GM21786 (cell line): Measurements from ENCODE around the gene CSPG5.
A peak's percentile ranks its signal among the peaks of the same experiment; 100 is the strongest.

Experiments
- ATAC-seq: cut with Tn5 transposase; IDR thresholded peaks from one replicate; pipeline ENCODE4 v1.9.1; 2021; ENCODE audit not compliant: unreplicated experiment

Gene CSPG5

DNA sequence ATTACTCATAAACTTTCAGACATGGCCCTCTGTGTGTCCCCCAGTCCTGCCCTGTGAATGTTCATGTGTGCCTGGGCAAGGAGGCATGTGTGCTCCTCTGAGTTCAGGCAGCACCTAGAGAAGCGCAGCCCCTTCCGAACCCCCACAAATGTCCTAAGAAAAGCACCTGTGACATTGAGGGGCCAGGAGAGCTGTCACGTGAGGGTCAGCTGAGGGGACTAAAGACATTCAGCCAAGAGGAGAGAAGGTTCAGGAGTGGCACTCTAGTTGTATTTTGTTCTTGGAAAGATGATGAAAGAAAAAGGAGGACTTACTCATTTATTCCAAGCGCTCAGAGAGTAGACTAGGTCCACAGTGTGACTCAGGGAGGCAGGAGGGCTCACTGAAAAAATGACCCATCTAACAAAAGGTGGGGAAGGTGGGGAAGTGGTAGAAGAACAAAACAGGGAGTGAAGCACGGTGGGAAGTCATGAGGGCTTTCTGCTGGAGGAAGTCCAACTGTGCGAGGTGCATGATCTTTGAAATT lies 37.0 kb downstream of the CSPG5 start:
- no peak for ATAC-seq

DNA sequence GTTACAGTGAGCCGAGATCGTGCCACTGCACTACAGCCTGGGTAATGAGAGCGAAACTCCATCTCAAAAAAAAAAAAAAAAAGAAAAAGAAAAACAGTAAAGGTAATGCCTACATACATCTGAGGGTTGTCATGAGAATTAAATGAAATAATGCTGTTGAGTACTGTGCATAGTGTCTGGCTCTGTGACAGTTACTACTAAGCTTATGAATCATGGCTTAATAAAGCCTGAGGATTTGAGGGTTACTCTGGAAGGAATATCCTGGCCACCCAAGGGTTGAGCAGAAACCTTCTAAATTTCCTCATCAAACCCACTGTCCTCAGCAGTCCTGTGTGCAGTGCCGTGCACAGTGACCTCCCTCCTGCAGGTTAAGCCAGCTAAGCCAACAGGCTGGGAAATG lies 38.4 kb downstream of the CSPG5 start:
- ATAC-seq: no peak

GRCh38 chr3:47536967-47537366 lies 41.7 kb downstream of the CSPG5 start:
- ATAC-seq: no peak

GRCh38 chr3:47536221-47536891 lies 42.3 kb downstream of the CSPG5 start:
- ATAC-seq: no peak

DNA sequence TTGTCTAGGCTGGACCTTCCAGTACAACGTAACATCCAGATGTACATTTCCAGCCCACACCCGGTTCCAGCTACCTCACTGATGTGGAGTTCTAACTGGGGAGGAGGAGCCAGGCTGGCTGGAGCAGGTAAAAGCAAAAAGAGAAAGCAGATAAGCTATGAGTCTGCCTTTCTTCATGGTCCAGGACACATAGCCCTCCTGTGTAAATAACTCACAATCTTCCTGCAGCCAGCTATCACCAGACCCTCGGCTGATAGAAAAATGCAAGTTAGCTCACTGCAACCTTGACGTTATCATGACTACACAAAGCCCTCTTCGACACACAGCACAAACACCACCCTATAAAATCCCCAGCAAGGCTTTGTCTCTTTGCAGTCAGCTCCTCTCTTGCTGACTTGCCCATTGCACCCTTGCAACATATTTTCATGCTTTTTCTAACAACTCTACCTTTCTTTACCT lies 44.6 kb downstream of the CSPG5 start:
- ATAC-seq: no peak

DNA sequence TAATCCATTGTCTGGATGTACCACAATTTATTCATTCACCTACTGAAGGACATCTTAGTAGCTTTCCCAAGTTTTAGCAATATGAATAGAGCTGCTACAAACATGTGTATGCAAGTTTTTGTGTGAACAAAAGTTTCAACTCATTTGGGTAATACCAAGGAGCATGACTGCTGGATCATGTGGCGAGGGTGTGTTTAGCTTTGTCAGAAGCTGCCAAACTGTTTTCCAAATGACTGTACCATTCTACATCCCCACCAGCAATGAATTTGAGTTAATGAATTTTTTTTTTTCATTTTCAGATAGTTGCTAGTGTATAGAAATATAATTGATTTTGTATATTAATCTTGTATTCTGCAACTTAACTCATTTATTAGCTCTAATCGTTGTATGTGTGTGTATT lies 45.2 kb downstream of the CSPG5 start:
- no peak for ATAC-seq

- ATAC-seq: no peak
These were observed 50.5 kb downstream of the CSPG5 start for GRCh38 chr3:47527952-47528725.

DNA sequence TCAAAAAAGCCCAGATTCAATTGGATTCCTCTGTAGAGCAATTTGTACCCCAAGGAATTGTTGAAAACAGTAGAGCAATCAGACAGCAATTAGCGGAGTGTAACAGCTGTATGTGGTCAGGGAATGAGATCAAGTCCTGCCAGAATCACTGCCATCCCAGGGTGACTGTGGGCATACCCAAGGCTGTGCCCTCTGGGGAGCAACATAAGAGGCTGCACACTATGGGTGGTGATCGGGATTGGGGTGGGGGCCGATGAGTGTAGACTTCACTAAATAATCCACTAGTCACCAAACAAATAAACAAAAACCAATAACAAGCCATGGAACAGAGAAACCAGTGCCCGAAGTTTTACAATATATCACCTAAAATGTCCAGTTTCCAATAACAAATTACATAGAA lies 53.0 kb downstream of the CSPG5 start:
- ATAC-seq: no peak

GRCh38 chr3:47523310-47524073 lies 55.2 kb downstream of the CSPG5 start:
- no peak for ATAC-seq

DNA sequence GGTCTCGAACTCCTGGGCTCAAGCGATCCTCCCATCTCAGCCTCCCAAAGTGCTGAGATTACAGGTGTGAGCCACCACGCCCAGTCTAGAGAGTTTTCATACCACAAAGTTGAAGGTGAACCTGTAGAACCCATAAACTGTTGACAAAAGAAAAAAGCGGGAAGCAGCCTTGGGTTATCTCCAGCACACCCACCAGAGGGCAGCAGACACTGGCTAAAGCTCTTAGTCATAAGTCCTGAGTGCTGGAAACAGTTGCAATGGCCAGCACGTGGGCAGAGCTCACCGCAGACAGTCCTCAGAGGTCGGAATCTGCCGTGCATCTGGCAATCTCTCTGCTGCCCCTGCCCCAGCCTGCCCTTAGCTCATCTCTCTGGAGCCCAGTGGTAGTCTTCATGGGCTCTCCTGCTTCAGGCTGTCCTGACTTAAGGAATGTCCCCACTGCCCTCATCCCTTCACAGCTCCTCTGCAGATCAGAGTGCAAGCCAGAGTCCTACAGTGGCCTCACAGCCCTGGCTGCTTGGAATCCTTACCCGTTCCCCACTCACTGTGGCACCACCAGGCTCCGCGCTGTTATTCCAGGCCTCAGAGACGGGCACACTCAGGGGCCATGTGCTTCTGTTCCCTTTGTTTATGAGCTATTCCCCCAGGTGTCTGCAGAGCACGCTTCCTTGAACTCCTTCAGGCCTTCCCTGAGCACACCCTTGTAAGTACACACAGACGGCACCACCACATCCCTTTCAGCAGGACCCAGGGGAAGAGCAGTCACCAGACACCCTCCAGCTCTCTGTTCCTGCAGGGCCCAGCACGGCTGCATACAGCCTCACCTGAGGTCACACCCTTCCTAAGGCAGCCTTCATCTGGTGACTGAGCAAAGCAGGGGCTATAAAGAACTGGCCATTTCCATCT lies 56.3 kb downstream of the CSPG5 start:
- peak; percentile 61 for ATAC-seq

GRCh38 chr3:47520756-47521155 lies 57.9 kb downstream of the CSPG5 start:
- ATAC-seq: no peak

DNA sequence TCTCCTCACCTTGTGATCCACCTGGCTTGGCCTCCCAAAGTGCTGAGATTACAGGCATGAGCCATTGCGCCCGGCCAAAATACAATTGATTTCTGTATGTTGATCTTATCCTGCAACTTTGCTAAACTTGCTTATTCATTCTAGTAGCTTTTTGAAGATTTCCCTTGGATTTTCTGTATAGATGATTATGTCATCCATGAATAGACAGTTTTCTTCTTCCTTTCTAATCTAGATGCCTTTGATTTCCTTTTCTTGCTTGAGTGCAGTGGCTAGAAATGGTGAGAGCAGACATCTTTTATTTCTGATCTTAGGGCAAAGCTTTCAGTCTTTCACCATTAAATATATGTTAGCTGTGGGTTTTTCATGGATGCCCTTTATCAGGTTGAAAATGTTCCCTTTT lies 60.7 kb downstream of the CSPG5 start:
- ATAC-seq: no peak

DNA sequence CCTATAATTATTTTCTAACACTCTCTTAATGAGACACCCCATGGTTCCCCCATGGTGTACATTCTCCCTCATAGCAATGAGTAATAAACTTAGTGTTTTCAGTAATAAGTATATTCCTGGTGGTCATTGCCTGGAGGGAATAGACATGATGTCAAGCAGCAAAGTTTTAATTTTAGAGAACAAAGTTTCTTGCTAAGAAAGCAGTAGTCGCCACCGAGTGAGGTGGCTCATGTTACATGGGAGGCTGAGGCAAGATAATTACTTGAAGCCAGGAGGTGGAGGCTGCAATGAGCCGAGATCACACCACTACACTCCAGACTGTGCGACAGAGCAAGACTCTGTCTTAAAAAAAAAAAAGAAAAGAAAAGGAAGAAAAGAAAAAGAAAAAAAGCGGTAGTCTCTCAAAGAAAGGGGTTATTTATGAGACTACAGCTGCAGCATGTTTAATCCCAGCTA lies 62.8 kb downstream of the CSPG5 start:
- ATAC-seq: no peak

- ATAC-seq: no peak
These were observed 63.6 kb downstream of the CSPG5 start for GRCh38 chr3:47515100-47515499.

DNA sequence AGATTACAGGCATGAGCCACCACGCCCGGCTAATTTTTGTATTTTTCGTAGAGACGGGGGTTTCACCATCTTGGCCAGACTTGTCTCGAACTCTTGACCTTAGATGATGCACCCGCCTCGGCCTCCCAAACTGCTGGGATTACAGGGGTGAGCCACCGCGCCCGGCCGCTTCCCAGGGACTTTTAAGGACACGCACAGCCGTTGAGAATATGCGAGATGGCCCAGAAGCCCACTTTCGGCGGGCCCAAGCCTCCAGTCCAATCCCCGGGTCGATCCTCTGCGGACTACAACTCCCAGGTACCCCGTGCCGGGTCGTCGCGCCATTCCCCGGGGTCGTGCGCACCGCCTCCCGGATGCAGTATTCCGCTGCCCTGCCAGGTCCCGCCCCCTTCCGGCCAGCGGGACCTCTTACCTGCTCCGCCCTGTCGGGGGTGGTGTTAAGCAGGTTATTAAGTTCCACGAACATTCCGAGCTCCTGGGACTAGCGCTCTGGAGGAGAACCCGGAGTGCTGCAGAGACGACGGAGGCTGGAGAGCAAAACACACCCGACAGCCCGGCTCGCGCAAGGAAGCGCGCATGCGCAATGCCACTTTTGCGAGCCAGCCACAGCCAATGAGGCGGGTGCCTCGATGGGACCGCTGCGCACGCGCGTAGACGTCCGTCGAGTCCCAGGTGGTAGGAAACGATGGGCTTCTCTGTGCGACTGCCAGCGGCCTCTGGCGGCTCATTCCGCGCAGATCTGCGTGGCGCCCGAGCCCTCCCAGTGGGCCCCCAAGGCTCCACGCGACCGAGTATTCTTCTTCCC lies 65.3 kb downstream of the CSPG5 start, which contains the start of gene ELP6:
Gene ELP6, minus strand, starts transcription at position 588 of the 805 bp plus-strand sequence. Its CDS starts 122 bp downstream, at position 466.
- ATAC-seq: peak; percentile 89

- no peak for ATAC-seq
These were observed 66.1 kb downstream of the CSPG5 start for GRCh38 chr3:47512416-47513124.
